Glomerular visceral epithelial cell (primary cell): ENCODE results near the gene GNB4.
A peak's percentile ranks its signal among the peaks of the same experiment; 100 is the strongest.

Source experiments
- DNase-seq: peaks from one replicate; pipeline ENCODE4 v3.0.0-alpha.2; 2016; ENCODE audit errors: extremely low spot score

The GNB4 gene

DNA sequence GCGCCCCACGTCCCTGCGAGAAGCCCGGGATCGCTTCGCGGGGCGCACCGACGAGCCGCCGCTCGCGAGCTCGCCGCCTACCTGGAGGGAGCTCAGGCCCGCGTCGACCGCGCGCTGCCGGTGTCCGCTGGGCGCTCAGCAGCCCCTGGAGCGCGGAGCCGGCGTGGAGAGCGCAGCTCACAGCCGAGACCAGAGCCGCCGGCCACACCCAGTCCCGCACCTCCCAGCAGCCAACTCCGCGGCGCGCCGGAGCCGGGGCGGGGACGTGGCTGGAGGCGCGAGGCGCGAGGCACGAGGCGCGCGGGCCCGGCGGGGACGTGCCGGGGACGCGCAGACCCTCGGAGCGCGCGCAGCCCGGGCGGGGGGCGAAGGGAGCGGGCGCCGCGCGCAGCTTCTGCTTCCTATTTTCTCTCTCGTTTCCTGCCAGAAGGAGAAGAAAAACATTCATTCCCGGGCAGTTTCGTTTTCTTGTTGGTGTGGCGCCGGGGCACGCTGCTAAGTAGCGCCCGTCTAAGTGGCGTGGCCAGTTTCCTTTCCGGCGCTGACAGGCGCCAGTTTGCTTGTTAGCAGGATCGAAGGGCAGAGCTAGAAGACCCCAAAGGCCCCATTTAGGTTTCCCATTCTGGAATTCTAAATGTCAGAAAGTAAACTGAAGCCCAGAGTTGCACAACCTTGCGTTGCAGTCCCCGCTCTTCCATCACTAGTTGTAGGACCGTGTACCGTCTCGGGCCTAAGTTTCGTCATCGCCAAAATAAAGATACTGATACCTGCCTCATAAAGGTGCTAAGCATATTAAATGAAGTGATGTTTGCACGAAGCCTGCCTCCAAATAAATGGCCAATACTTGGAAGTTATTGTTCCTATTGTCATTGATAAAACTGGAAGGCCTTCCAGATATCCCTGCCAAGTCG lies at the start of gene GNB4:
Gene GNB4 (minus strand): TSS at position 206 of the 911 bp plus-strand sequence. CDS start 25,270 bp downstream, outside the sequence.
- DNase-seq, result peak; percentile 85

DNA sequence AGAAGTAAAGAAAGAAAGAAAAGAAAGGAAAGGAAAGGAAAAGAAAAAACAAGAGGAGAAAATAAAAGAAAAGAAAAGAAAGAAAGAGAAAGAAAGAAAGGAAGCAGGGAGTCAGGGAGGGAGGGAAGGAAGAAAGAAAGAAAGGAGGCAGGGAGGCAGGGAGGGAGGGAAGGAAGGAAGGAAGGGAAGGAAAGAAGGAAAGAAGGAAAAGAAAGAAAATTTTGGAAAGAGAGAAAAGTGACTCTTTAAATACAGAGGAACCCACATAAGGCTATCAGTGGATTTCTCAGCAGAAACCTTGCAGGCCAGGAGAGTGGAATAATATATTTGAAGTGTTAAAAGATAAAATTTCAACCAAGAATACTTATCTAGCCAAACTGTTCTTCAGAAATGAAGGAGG lies 44.2 kb upstream of the GNB4 start:
- DNase-seq, result no peak

DNA sequence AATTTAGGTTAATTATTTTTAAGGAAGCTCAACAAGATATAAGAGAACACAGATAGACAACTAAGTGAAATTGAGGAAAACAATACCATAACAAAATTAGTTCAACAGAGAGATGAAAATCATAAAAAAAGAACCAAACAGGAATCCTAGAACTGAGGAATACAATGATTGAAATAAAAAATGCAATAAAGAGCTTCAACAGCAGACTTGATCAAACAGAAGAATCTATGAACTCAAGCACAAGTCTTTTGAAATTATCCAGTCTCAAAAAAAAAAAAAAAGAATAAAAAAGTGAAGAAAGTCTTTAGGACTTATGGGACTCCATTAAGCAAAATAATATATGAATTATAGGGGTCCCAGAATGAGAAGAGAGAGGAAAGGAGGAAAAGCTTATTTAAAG lies 42.0 kb upstream of the GNB4 start:
- no peak for DNase-seq

DNA sequence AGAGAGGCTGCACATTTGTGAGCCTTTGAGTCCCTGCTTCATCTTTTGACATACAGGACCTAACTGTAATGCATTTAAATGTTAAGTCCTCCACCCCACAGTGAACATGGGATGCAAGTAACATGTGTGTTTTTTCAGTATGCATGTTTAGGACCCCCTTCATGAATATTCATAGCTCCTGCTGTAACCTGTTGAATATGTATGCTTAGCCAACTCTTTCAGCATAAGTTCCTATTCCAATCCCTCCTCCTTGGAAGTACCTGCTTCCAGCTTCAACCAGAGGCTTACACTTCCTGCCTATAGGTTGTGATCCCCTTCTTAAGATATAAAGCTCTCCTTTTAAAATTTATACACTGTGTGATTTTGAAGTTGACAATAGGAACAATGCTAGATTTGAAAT lies 36.9 kb upstream of the GNB4 start:
- no peak for DNase-seq

DNA sequence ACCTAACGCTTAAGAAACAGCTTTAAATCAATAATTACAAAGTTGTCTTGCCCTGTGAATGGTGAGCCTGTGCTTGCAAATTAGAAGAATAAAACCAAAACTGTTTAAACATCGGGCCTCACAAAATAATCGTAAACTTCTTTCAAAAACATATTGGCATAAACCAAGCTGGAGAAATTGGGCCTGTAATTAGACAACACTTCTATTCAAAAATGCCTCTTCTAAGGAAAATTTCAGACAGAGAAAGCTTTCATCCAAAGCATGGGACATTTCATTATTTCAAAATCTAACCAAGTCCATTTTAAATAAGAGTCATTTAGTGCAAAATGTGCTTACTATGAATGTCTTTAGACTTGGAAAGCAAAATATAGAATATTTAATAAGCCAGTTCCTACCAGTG lies 35.5 kb upstream of the GNB4 start:
- no peak for DNase-seq

DNA sequence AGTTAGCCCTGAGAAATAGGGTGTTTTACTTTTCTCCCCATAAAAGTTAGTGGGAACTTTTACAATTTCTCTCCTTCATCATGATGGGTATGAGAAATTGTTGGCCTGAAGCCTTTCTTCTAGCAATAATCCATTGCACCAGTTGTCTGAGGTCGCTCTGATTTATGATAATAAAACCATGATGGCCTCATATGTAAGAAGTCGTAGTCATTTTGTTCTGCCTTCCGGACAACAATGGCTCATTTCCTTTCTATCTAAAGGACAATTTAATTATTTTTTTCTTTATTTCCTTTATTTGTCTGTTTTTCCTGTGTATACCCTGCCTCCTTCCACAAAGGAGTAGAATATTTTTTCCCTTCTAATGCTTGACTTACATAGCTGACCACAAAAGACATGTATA lies 31.6 kb upstream of the GNB4 start:
- DNase-seq, result no peak

DNA sequence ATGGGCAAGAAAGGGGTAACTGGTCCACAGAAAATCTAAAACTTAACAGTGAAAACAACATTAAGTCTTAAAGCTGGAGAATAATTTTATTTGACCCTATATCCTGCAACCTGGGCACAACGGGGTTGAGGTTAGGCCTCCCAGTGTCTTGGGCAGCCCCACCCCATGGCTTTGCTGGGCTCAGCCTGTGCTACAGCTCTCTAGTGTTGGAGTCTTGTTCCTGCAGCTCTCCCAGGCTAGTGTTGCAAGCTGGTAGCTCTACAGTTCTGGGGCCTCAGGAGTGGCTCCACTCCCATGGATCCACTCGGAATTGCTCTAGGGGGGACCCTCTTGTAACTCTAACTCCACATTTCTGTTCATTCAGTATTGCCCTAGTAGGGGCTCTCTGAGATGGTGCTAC lies 24.9 kb upstream of the GNB4 start:
- no peak for DNase-seq

DNA sequence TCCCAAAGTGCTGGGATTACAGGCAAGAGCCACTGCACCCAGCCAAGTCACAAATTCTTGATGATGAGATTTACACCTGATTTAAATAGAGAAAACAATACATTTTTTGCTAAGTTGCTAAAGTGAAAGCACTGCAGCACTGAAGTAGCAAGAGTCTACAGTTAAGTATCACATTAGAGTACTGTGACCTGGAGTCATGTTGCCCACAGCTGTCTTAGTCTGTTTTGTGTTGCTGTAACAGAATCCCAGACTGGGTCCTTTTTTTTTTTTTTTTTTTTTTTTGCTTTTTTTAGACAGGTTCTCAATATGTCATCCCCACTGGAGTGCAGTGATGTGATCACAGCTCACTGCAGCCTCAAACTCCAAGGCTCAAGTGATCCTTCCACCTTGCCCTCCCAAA lies 23.2 kb upstream of the GNB4 start:
- no peak for DNase-seq

DNA sequence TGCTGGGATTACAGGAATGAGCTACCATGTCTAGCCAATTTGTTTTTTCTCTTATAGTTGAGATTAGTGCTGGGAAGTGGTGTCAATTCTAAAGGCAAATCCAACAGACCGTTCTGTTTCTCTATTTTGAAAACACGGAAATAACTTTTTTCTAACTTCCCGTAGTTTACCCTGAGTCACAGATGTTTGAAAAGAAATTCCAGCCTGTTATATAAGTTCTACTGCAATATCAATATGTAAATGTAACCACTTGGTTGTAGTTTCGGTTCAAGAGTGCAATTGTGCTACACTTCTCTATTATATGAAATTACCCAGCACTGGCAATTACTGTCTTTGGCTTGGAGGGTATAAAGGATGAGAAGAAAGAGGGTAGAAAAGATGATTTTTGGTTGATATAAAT lies 22.3 kb upstream of the GNB4 start:
- DNase-seq, result no peak

DNA sequence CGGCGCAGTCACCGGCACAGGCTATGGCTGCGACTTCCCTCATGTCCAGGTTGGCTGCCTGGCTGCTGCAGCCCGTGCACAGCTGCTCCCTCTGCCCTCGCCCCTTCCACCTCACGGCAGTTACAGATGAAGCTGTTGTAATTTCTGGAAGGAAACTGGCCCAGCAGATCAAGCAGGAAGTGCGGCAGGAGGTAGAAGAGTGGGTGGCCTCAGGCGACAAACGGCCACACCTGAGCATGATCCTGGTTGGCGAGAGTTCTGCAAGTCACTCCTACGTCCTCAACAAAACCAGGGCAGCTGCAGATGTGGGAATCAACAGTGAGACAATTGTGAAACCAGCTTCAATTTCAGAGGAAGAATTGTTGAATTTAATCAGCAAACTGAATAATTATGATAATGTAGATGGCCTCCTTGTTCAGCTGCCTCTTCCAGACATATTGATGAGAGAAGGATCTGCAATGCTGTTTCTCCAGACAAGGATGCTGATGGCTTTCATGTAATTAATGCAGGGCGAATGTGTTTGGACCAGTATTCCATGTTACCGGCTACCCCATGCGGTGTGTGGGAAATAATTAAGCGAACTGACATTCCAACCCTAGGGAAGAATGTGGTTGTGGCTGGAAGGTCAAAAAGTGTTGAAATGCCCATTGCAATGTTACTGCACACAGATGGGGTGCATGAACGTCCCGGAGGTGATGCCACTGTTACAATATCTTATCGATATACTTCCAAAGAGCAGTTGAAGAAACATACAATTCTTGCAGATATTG lies 13.2 kb upstream of the GNB4 start:
- peak; percentile 17 for DNase-seq

DNA sequence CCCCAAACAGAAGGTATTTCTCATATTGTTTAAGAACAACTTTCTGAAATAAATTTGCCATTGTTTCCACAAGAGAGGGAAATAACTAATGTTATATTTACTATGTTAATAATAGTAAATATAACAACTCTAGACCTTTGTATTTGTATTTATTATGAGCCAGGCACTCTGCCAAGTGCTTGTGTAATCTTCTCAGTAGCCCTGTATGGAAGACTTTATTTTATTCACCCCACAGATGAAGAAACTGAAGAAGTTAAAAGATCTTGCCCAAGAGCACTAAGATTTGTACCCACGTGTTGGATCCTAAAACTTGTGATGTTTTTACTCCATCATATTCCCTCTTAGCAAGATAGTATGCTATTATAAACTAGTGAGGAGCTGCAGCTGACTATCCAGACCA lies 12.0 kb upstream of the GNB4 start:
- no peak for DNase-seq

DNA sequence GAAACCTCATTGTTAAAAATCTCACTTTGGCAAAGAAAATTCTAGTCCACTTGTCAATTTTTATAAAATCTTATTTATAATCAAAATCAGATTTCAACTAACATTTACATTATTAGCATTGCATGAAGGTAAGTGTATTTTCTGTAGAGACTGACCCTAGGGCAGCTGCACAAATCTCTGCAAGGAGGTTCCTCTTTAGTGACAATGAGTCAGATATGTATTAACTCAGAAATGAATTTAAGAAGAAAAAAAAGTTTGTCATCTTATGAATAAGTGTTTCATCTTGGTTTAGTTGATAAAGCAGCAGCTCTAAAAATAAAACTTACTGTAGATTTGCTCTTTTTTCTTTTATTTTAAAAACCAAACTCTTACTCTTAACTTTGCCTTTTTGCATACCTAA lies 9.0 kb upstream of the GNB4 start:
- no peak for DNase-seq

DNA sequence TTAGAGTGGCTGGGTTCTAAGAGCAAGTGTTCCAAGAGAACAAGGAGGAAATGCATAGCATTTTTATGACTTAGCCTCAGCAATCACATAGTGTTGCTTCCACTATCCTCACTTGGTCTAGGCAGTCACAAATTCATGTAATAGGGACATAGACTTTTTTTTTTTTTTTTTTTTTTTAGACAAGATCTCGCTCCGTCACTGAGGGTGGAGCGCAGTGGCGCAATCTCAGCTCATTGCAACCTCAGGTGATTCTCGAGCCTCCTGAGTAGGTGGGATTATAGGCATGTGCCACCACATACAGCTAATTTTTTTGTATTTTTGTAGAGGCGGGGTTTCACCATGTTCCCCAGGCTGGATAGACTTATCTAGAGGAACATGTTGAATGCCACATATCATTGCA lies 4.7 kb upstream of the GNB4 start:
- DNase-seq, result no peak

DNA sequence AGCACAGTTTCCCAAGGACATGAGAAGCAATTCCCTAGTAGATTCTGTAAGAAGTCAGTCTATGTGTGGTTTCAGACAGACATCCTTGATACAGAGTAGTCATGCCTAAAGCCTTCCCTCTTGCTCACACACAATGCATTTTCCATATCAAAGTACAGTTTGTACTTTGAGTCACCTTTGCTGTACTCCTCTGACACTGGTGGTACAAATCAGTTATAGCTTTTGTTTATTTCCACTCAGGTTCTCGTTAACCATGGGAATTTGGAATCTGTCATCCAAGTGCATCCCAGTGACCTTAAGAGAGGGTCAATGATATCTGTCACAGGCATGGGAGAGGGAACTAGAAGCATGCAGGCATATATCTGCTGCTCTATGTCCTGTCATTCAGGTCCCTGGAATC lies 3.6 kb upstream of the GNB4 start:
- DNase-seq, result no peak

DNA sequence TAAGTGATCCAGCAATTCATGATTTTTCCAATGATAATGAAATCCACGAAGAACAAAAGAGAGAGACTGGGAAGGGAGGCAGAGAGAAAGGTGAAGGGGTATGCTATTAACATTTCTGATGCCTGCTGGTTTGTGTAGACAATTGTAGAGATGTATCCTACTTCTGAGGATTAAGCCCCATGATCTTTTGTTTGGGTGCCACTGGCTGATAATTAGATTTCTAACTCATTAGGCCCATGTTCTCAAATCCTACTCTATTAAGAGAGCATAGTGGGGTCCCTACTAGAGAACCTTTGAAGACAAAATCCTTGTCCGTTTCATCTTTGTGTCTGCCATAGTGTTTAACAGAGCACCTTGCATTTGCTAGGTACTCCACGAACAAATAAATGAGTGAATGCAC lies 2.7 kb upstream of the GNB4 start:
- DNase-seq, result no peak

DNA sequence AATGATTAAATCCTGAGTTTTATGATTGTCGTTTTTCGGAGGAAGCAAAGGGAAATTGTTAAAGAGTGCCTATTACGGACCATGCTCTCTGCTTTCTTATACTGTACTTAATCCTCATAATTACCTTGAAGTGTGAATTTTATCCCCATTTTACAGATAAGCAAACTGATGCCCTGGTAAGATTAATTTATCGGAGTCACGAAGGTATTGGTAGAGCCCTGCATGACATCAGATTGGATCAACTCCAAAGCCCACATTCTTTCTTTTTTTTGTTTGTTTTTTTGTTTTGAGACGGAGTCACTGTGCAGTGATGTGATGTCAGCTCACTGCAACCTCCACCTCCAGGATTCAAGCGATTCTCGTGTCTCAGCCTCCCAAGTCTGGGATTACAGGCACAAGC lies 1.6 kb upstream of the GNB4 start:
- no peak for DNase-seq

DNA sequence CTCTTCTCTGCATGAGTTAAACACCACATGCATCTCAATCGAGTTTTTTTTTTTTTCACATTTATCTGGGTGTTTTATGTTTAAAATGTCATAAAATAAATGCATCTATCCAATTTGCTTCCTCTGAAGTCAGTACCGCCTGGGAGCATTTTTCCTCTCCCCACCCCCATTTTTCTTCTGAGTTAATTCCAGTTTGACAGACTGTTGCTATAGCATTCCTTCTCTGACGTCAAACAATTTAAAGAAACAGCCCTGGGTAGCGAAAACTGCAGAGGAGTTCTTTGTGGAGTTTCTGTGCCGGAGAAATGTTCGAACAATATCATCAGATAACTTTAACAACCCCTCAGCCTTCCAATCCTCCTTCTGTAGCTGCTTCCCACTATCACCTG lies 900 bp upstream of the GNB4 start:
- no peak for DNase-seq

DNA sequence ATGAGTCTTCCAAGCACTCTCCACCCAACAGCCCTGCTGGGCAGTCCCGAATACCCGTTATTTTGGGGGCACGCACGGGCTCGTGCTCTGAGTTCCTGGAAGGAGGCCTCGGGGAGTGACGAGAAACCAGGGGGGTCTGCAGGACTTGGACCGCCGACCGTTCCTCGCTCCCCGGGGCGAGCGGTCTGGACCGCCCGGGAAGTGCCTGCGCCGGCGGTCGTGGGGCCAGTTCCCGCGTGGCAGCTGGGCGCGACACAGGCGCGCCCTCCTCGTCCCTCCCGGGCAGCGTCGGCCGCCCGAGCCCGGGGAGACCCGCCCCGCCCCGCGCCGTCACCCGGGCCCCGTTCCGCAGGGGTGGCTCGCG lies 387 bp downstream of the GNB4 start:
- DNase-seq, result no peak

DNA sequence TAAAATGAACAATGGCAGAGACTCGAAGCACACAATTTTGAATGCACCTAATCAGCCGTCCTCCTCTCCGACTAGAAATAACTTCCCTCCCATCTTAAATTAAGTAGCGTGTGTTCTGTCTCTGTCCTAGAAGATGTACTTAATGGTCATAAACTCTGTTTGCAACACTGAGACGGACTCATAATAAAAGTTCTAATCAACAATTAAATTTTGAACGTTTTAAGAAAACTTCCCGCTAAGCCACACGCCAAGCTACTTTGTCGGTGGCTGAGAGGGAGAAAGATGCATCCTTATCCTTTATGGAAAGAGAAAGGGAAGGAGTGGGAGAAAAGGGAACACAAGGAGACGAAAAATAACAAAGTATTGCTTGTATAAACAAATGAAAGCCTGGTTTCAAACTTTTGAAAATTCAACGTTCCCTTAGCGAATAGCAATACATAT lies 989 bp downstream of the GNB4 start:
- peak; percentile 10 for DNase-seq

DNA sequence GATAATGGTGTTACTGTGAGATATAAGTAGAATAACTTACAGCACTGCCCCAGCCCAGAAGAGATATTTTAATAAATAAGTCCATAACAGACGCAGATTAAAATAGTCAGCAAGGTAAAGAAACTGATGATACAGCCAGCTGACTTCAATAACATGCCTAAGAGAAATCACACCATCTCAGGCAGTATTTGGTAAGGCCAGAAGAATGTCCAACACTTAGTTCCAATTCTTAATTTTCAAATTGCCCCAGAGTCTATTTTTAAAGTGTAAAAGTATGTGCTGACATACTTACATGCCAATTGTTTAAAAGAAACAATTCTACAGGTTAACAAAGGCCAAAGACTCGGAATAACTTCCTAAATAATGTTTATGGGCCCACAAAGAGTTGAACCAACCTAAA lies 1.6 kb downstream of the GNB4 start:
- DNase-seq, result no peak

DNA sequence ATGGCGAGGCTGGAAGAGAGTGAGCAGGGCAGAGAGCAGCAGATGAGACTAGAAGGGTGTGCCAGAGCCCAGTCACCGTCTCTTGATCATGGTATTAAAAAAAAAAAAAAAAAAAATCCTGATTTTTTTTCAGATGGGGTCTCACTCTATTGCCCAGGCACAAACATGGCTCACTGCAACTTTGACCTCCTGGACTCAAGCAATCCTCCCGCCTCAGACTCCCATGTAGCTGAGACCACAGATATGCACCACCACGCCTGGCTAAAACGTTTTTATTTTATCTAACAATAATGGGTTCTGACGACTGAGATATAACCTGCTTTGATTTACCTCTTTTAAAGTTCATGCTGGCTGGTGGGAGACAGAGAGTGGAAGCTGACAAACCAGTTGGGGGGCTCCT lies 4.0 kb downstream of the GNB4 start:
- DNase-seq, result no peak

DNA sequence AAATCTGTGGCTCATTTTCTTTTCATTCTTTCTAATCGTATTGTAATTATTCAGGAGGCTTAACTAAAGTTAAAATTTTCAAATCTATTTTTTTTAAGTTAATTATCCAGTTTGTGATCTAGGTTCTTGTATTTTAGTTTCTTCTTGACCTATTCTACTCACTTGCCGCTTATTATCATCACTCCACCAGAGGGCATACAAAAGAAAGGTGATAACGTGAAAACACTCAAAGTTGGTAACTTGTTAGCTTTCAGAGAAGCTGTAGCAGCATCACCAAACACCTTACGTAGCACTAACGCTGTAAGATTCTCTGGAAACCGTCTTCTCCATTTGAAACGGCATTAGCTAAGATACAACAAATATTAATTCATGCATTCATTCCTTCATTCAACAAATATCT lies 4.8 kb downstream of the GNB4 start:
- peak; percentile 20 for DNase-seq

DNA sequence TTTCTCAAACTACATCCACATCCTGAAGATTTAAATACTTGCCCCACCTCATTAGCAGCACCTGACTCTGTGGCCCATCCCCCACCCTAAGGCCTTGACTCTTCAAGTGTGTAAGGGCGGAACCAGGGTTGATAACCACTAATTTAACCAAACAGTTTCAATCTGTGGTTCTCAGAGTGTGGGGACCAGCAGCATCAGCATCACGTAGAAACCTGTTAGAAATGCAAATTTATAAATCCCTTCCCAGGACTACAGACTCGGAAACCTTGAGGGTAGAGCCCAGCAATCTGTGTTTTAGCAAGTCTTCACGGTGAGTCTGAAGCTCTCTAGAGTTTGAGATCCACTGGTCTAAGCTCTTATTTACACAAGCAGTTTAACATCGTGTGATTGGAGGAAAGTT lies 12.4 kb downstream of the GNB4 start:
- DNase-seq, result no peak
